Heart left ventricle (tissue), 13 donors: ENCODE results near the gene IDH2.

Source experiments
- POLR2A ChIP-seq, 2 donors: fragments of 450-650 bp; IDR thresholded peaks; one replicate each; pipeline ENCODE4 v1.6.1; 2017; ENCODE audit warnings: antibody characterized with exemption in 2 of 2, mild to moderate bottlenecking in 2 of 2, moderate library complexity in 2 of 2
- TF ChIP-seq, protein P1 (sequence below), 12 donors: fragments of 200-600 bp; sonication (generic) in 4 of 12; IDR thresholded peaks; one replicate each; pipeline versions ENCODE4 v1.5.0 to v1.8.0; 2018 to 2022; ENCODE audit warnings: antibody characterized with exemption in 12 of 12, mild to moderate bottlenecking in 5 of 12
- donor health status: ischemic (EF 13 %, LVEDD 7.1; RV severe dilation, severe dysfunction).
- donor health status: DM: no; HTN: yes; CAD: no.
- donor health status: DM: no; HTN: no; CAD: no.
- donor health status: ischemic (EF 25% LVEDD 6.9; RV normal size, moderate dysfunction).
- donor health status: ischemic (EF 25% LVEDD 5.7; RV mildly dilated, moderate dysfunction).
- donor health status: ischemic (EF 35%, LVEDD 5.7; RV mildly dilated, moderate dysfunction).
- donor health status: nonischemic (EF 11% LVEDD 7.7; RV severe dilation, severe dysfunction).
- donor health status: DM: yes; HTN: yes; CAD: no.
- donor health status: PGD.
- donor health status: ischemic (EF 29% LVEDD 5.4; RV normal size, mild dysfunction).
- donor health status: nonischemic (EF 23%, LVEDD 6.1; RV moderate dilation, normal function).

DNA sequence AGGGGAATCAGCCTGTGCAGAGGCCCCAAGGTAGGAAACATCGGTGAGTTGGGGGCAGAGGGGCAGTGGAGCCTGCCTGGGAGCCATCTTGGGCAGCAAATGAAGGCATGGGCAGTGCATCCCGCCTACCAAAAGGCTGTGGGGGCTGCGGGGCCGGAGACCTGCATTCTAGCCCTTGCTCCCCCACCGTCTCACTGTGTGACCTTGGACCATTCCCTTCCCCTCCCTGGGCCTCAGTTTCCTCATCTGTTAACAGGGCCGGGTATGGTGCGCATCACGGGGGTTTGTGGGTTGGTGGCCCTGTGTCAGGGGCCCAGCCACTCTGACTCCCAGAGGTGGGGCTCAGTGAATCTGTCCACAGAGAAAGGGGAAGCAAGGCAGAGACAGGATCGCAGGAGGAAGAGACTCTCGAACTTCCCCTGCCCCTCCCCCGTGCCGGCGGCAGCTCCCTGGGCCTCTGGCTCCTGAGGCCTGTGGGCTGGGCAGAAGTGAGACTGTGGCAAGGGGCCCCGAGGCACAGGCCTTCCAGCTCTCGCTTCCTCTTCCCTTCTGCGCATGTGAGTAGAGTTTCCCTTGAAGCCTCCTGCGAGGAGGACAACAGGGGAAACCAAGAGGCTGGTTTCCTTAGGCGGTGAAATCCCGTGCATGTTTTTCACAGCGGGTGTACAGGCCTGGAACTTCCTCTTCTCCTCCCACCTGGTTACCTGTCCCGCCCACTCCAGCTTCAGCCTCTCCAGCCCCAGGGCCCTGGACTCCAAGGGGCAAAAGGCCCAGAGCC is 42.9 kb downstream of the IDH2 start:
- TF ChIP-seq, protein P1, sequence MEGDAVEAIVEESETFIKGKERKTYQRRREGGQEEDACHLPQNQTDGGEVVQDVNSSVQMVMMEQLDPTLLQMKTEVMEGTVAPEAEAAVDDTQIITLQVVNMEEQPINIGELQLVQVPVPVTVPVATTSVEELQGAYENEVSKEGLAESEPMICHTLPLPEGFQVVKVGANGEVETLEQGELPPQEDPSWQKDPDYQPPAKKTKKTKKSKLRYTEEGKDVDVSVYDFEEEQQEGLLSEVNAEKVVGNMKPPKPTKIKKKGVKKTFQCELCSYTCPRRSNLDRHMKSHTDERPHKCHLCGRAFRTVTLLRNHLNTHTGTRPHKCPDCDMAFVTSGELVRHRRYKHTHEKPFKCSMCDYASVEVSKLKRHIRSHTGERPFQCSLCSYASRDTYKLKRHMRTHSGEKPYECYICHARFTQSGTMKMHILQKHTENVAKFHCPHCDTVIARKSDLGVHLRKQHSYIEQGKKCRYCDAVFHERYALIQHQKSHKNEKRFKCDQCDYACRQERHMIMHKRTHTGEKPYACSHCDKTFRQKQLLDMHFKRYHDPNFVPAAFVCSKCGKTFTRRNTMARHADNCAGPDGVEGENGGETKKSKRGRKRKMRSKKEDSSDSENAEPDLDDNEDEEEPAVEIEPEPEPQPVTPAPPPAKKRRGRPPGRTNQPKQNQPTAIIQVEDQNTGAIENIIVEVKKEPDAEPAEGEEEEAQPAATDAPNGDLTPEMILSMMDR (IDR thresholded peaks at IDR 0.05): no peak
- no peak for TF ChIP-seq POLR2A (IDR thresholded peaks at IDR 0.05)
